K562 treated with DMSO at 1 percent for 4 hours (cell line): Measurements from ENCODE around the gene CCNA1. TPM values are rescaled to one million over a fixed set of nuclear protein-coding genes. Genes with fewer than 3 reads are reported as not detected.

Experiments used
- total RNA-seq: library from RNA; unstranded; fragments of 300-600 nt; gene quantifications from 2 replicates; pipeline ENCODE4 v1.2.3, GENCODE V29; 2022; ENCODE audit not compliant: insufficient read depth

CCNA1 gene
- total RNA-seq = not detected in 2 replicates

DNA sequence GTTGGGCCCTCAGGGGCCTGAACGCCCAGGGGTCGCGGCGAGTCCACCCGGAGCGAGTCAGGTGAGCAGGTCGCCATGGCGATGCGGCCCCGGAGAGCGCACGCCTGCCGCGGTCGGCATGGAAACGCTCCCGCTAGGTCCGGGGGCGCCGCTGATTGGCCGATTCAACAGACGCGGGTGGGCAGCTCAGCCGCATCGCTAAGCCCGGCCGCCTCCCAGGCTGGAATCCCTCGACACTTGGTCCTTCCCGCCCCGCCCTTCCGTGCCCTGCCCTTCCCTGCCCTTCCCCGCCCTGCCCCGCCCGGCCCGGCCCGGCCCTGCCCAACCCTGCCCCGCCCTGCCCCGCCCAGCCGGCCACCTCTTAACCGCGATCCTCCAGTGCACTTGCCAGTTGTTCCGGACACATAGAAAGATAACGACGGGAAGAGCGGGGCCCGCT lies at the start of gene CCNA1:
Gene CCNA1 (plus strand): TSS at position 390 of the 439 bp plus-strand sequence. CDS start 562 bp downstream, outside the sequence.

Other genes starting within 250 kb of the CCNA1 start
- gene SOHLH2, start 217.9 kb upstream of the CCNA1 start, total RNA-seq = 2.8 and 3.5 TPM in 2 replicates
- 1.9 and 4.0 TPM in 2 replicates for gene CCDC169, start 134.7 kb upstream of the CCNA1 start, total RNA-seq
- 16.0 and 20.5 TPM in 2 replicates for gene SPART, start 86.1 kb upstream of the CCNA1 start, total RNA-seq
- gene SERTM1, start 241.5 kb downstream of the CCNA1 start, total RNA-seq = not detected in 2 replicates